Testis (tissue), 3 donors: ENCODE data around the gene TEAD1. TPM values are rescaled to one million over a fixed set of nuclear protein-coding genes. Genes with fewer than 3 reads are reported as not detected.

ENCODE experiments used
- DNase-seq: peaks from one replicate; pipeline ENCODE4 v3.0.0-alpha.2; 2019
- H3K27ac ChIP-seq, 2 donors: fragments of 200-600 bp; sonication (generic); one replicate each; pipeline ENCODE4 v1.5.1; 2019
- H3K27me3 ChIP-seq: fragments of 200-600 bp; sonication (generic); one replicate; pipeline ENCODE4 v1.5.1; 2019
- H3K36me3 ChIP-seq: fragments of 200-600 bp; sonication (generic); one replicate; pipeline ENCODE4 v1.5.1; 2017; ENCODE audit warnings: low read depth; ENCODE audit errors: missing control alignments
- H3K4me1 ChIP-seq: fragments of 200-600 bp; sonication (generic); one replicate; pipeline ENCODE4 v1.5.1; 2019
- H3K4me3 ChIP-seq, 2 donors: fragments of 200-600 bp; sonication (generic); one replicate each; pipeline ENCODE4 v1.5.1; 2017 to 2019
- H3K9me3 ChIP-seq: fragments of 200-600 bp; sonication (generic); one replicate; pipeline ENCODE4 v1.5.1; 2017
- POLR2A ChIP-seq: fragments of 450-650 bp; IDR thresholded peaks from one replicate; pipeline ENCODE4 v1.6.1; 2017; ENCODE audit warnings: antibody characterized with exemption, mild to moderate bottlenecking, moderate library complexity
- WGBS, 2 donors: methylation state at CpG; one replicate each; pipeline ENCODE4 v1.1.5; 2018; 5-methylcytosine and 5-hydroxymethylcytosine counted together
- intact Hi-C: fragments of 100-400 bp; cut with DNase I; formaldehyde crosslinking; loops from one replicate; pipeline ENCODE4 v1.15.1; 2023; ENCODE audit warnings: low total_unique reads
- polyA plus RNA-seq: library from polyadenylated mRNA; stranded (reverse); fragments of 350-450 nt; fragmentation: Illumina TruSeq; extraction: RNeasy Lipid Tissue Mini Kit (QIAGEN cat#74804); gene quantifications from one replicate; pipeline ENCODE4 v1.2.3, GENCODE V29; 2014; ENCODE audit warnings: low read depth, low replicate concordance; ENCODE audit not compliant: insufficient read depth
- total RNA-seq, 2 donors: library from RNA; depleted of rRNA; stranded (reverse); fragments of >200 nt; gene quantifications; one replicate each; pipeline ENCODE4 v1.2.3, GENCODE V29; 2016
- TF ChIP-seq, protein P1 (sequence below), 3 experiments: fragments of 450-650 bp in 2 of 3; fragments of 200-600 bp in 1 of 3; sonication (generic) in 1 of 3; IDR thresholded peaks; one replicate each; pipeline ENCODE4 v1.5.1; 2016 to 2019; ENCODE audit warnings: antibody characterized with exemption in 3 of 3, mild to moderate bottlenecking in 2 of 3, moderate library complexity in 1 of 3

TEAD1 gene
- total and polyA plus RNA-seq, 3 donors from 2014 or later = 24.6 to 78.1 (median 63.5) TPM

DNA sequence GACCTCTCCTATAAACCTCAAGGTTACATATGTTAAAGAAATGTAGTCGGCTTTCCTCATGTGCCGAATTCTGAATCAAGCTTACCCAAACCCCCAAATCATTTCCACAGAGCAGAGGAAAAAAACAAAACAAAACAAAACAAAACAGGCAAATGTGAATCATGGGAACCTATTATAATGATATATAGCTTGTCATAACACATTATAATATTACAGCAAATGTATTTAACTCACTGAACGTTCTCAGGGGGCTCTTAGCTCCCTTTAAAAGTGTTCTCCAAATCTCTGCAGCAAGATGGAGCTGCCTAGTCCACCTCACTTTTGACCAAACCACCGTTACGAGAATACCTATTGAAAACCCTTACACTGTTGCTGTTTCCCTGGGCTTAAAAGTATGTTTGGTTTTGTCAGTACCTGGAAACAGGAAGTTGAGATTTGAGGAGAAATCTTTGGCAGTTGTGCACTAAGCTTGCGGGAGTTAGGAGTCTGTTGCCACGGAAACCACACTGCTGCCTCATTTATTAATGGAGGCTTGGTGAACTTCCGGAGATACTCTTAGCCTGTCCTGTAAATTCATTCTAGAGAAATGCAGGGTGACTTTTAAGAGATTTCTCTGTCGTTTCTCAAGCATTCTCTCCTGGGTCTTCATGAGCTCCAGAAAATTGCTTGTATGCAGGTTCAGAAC, 167.9 kb downstream of the TEAD1 start:
- WGBS, 2 donors = 26 to 39% methylated on average over 9 of the region's 9 CpGs
- no peak overlapping the region for H3K4me3 ChIP-seq
- peak; percentile 71 for DNase-seq
- H3K27ac ChIP-seq = peak overlapping the region in 1 of 2 donors; percentile 28
- no peaks in the 10 kb centered on the region for H3K36me3 ChIP-seq
- H3K9me3 ChIP-seq = no peaks in the 10 kb centered on the region
- TF ChIP-seq POLR2A = no peak
- TF ChIP-seq, protein P1, sequence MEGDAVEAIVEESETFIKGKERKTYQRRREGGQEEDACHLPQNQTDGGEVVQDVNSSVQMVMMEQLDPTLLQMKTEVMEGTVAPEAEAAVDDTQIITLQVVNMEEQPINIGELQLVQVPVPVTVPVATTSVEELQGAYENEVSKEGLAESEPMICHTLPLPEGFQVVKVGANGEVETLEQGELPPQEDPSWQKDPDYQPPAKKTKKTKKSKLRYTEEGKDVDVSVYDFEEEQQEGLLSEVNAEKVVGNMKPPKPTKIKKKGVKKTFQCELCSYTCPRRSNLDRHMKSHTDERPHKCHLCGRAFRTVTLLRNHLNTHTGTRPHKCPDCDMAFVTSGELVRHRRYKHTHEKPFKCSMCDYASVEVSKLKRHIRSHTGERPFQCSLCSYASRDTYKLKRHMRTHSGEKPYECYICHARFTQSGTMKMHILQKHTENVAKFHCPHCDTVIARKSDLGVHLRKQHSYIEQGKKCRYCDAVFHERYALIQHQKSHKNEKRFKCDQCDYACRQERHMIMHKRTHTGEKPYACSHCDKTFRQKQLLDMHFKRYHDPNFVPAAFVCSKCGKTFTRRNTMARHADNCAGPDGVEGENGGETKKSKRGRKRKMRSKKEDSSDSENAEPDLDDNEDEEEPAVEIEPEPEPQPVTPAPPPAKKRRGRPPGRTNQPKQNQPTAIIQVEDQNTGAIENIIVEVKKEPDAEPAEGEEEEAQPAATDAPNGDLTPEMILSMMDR (IDR thresholded peaks at IDR 0.05) = no peak
- intact Hi-C loops = no loop called here
- no peaks in the 10 kb centered on the region for H3K27me3 ChIP-seq
- H3K4me1 ChIP-seq = peaks cover 9% of the 10 kb centered on the region

DNA sequence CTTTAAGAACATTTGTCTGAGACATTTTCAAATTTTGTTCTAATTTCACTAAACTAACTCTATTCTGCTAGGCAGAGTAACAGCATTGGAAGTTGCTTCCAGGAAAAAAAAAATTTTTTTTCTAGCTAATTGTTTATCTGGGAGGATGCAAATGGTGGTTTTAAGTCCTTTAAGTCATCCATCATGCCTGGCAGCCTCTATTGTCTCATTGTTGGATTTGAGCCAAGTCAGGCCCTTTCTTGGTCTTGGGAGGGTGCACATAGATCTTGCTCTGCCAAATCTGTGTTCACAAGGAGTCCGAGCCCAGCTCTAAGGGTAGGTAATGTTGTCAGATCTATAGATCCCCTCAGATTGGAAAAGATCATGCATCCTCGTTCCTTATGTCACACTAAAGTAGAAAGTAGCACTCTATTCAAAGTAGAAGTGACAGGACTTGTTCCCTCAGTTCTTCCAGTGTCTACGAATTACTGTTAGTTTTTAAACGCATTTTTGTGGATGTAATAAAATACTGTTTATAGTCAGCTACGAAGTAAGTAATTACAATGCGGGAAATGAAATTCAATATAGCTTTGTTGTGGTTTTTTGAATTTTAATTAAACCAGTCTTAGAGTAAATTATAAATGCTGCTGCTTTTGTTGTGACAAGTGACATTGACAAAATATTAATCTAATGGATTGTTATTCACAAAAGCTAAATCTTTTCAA, 168.9 kb downstream of the TEAD1 start:
- no peak overlapping the region for H3K27ac ChIP-seq
- no peaks in the 10 kb centered on the region for H3K36me3 ChIP-seq
- peaks cover 9% of the 10 kb centered on the region for H3K4me1 ChIP-seq
- WGBS, 2 donors = 79 to 81% methylated on average over 6 of the region's 6 CpGs
- no peaks in the 10 kb centered on the region for H3K9me3 ChIP-seq
- TF ChIP-seq POLR2A = no peak
- TF ChIP-seq, protein P1 (IDR thresholded peaks at IDR 0.05) = no peak
- intact Hi-C loops = no loop called here
- no peak for DNase-seq
- no peak overlapping the region for H3K4me3 ChIP-seq
- H3K27me3 ChIP-seq = no peaks in the 10 kb centered on the region

DNA sequence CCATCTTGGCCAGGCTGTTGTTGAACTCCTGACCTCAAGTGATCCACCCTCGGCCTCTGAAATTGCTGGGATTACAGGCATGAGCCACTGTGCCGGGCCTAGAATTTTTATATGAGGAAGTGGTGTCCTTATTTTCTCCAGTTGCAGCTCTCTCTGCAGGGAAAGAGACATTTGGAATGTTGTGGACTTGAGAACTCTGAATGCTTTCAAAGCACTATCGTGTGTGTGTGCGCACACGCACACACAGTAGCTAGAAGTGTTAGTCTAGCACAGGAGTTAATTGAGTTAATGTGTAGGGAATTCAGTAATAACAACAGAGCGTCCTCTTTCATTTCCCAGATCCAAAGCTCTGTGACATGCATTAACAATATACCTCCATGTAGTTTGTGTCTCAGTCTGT, 170.9 kb downstream of the TEAD1 start:
- H3K27ac ChIP-seq = no peak overlapping the region
- TF ChIP-seq POLR2A = no peak
- TF ChIP-seq, protein P1 (IDR thresholded peaks at IDR 0.05) = no peak
- no peaks in the 10 kb centered on the region for H3K27me3 ChIP-seq
- H3K9me3 ChIP-seq = no peaks in the 10 kb centered on the region
- no peak overlapping the region for H3K4me3 ChIP-seq
- no peaks in the 10 kb centered on the region for H3K36me3 ChIP-seq
- intact Hi-C loops = no loop called here
- DNase-seq = no peak
- peaks cover 9% of the 10 kb centered on the region for H3K4me1 ChIP-seq
- 92 to 94% methylated on average over 6 of the region's 6 CpGs for WGBS, 2 donors

DNA sequence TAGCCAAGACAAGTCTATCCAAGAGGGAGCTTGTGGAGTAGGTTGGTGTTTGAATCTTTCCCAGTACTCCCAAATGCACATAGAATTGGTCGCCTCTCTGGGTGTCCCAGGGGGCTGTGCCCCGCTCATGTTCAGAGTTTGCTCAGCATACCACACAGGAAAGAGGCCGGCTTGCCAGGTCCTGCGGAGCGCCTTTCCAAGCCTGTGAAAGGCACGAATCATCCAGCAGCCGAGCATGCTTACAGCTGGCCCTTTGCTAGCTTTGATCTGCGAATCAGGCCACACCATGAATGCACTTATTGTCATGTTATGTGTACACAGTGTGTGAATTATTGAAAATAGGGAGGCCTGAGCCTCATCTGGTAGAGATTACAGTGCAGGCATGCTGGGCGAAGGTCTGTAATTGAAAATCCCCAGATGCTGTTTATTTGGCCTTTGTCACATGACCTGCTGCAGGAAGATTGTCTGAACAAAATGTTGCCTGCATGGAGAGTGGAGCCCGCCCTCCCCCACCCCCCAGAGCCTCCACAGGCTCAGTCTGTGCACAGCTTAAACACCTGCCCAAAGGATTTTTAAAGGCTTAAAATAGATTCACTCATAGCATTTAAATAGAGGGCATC, 171.6 kb downstream of the TEAD1 start:
- DNase-seq = no peak
- peaks cover 9% of the 10 kb centered on the region for H3K4me1 ChIP-seq

More for the DNA sequence above, 171.6 kb downstream of the TEAD1 start:
- WGBS, 2 donors = 69 to 79% methylated on average over 5 to 10 of the region's 10 CpGs
- no peaks in the 10 kb centered on the region for H3K9me3 ChIP-seq
- intact Hi-C loops = no loop called here
- H3K4me3 ChIP-seq = no peak overlapping the region
- no peak overlapping the region for H3K27ac ChIP-seq
- TF ChIP-seq POLR2A = no peak
- TF ChIP-seq, protein P1 (IDR thresholded peaks at IDR 0.05) = no peak
- H3K36me3 ChIP-seq = no peaks in the 10 kb centered on the region
- H3K27me3 ChIP-seq = no peaks in the 10 kb centered on the region
